Amygdala (tissue), 56 donors: ENCODE data around the gene PCDH15.
A peak's percentile ranks its signal among the peaks of the same experiment; 100 is the strongest.
"Not testable (repeated sequence)": the region's sequence is repeated elsewhere in the genome, so short reads cannot be mapped to it uniquely, and the experiment has no call there.

ENCODE experiments used
- DNase-seq, 56 donors: peaks; one replicate each; lab custom pipeline; 2025; lab: John Stamatoyannopoulos, UW

PCDH15 gene

DNA sequence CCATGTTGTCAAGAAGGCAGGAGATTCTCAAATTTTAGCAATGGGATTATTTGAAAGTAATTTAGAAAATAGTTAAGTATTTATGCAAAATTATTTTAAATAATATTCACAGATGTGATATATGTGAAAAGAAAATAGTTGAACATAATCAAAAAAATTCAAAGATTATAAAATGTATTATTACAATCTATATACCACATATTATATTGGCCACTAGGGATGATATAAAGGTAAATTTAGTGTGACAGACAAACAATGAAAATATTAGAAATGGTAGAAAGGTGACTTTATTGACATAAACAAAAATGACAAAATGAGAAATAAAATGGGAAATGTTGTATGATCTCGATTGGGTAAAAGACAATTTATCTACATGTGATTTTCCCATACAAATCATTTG lies 385.5 kb downstream of the PCDH15 start:
- no peak for DNase-seq

DNA sequence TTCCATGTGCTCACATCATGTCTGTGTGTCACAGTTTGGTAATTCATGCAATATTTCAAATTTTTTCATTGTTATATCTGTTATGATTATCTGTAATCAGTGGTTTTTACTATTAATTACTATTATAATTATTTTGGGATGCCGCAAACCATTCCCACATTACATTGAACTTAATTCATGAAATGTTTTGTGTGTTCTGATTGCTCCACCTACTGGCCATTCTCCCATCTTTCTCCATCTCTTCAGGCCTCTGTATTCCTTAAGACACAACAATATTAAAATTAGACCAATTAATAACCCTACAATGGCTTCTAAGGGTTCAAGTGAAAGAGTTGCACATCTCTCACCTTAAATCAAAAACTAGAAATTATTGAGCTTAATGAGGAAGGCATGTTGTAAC lies 398.5 kb downstream of the PCDH15 start:
- DNase-seq = peak in 2 of 56 donors; percentile 2 to 13

DNA sequence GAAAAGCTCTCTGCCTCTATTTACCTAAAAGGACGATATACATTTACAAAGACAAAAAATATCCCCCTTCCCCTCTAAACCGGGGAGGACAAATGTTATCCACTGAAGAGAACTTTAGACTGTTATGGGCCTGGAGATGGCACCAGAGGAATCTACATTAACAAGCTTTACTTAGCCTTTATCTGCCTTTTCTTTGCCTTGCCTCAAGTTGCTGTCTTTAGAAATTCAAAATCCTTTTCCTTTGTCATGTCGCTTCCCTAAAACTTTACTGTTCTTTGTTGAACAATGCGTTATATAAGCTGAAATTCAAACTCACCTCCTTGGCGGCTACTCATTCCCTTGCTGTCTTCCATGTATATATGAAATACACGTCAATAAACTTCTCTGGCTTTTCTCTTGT lies 405.0 kb downstream of the PCDH15 start:
- no peak for DNase-seq

DNA sequence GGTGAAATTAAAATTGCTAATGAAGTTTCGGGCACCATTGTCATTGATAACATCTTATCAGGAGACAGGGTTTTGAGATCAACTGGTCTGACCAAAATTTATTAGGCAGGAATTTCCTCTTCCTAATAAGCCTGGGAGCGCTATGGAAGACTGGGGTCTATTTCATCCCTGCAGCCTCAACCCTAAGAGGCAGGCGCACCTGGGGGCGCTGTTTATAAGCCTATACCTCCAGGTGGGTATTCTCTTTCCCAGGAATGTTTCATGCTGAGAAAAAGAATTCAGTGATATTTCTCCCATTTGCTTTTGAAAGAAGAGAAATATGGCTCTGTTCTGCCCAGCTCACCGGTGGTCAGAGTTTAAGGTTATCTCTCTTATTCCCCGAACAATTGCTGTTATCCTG lies 406.4 kb downstream of the PCDH15 start:
- not testable (repeated sequence) for DNase-seq

DNA sequence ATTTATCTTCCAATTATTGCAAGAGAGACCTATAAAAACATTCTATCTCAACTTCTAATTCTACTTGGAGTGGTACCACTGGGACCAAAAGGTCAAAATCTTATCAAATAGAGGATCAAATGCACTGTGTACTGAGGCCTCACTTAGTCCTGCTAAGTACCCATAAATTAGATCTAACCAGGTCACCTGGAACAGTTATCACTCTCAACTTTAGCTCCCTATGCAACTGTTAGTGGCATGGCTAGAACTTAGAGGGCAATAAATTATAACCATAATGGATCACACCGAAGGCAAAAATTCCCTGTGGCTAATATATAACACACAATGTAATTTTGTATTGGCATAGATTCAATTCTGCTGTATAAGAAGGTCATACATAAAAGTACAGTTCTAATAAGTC lies 428.9 kb downstream of the PCDH15 start:
- no peak for DNase-seq

DNA sequence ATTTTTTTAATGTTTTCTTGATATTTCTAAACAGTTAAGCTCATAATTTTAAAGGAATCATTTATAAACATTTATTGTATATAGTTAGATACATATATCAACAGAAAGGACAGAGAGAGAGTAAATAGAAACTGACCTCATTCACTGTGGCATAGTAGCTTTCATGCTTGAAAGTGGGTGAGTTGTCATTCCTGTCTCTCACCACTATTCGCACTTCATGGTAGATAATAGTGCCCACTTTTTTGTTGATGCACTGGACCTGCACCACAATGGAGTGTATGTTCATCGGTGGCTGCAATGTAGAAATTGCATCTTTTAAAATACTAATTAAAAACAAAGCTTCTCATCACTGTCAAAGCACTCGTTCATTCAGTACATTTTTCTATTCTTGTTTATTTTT lies 432.0 kb downstream of the PCDH15 start:
- DNase-seq = no peak

DNA sequence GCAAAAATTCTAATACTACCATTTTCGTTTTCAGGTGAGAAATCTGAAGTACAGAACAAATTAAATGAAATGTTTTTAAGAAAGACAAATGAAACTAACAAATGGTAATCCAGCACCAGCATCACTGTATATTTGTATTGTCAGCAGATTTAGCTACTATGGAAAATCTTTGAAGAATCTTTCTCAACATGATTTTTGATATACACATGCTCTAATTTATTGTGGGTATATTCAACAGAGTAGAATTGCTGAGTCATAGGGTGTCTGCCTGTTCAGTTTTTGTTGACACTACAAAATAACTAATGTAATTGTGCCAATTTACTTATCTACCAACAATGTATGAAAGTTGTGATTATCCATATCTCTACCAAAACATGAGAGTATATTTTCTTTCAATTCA lies 437.6 kb downstream of the PCDH15 start:
- DNase-seq = no peak

DNA sequence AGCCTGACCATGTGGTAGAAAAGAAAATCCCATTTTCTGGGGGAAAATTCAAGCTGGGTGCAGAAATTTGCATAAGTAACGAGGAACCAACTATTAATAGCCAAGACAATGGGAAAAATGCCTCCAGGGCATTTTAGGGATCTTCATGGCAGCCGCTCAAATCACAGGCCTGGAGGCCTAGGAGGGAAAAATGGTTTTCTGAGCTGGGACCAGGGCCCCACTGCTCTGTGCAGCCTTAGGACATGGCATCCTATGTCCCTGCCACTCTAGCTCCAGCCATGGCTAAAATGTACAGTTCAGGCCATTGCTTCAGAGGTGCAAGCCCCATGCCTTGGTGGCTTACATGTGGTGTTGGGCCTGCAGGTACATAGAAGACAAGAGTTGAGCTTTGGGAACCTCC lies 459.0 kb downstream of the PCDH15 start:
- DNase-seq = no peak

DNA sequence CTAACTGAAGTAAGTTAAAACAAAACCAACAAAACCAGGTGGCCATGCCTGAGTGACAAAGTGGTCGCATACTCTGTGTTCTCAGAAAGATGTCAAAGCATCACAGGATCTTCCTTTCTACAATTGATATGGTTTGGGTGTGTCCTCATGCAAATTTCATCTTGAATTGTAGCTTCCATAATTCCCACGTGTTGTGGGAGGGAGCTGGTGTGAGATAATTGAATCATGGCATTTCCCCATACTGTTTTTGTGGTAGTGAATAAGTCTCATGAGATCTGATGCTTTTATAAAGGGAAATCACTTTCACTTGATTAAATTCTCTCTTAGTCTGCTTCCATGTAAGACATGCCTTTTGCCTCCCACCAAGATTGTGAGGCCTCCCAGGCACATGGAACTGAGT lies 465.7 kb downstream of the PCDH15 start:
- no peak for DNase-seq

DNA sequence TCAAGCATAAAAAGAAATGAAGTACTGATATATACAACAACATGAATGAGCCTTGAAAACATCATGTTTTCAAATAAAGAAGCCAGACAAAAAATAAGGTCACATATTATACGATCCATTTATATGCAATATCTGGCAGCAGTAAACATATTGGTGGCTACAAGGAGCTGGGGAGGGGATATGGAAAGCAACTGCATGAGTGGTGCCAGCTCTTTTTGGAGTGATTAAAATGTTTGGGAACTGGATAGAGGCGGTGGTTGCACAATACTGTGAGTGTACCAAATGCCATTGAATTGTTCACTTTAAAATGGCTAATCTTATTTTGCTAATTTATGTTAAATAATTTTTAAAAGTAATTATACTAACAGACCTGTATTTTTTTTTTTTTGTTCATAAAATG lies 481.7 kb downstream of the PCDH15 start:
- DNase-seq = no peak

DNA sequence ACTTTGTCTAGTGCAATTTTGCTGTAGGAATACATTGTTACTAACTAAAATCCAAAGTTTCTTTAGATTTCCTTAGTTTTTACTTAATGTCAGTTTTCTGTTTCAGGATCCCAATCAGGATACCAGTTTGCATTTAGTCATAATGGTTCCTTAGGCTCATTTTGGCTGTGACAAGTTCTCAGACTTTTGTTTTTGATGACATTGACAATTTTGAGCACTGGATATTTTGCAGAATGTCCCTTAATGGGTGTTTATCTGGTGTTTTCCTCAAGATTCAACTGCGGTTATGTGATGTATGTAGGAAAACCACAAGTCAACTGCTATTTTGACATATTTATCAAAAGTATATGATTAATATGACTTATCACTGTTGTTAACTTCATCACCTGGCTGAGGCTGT lies 482.6 kb downstream of the PCDH15 start:
- DNase-seq = no peak

DNA sequence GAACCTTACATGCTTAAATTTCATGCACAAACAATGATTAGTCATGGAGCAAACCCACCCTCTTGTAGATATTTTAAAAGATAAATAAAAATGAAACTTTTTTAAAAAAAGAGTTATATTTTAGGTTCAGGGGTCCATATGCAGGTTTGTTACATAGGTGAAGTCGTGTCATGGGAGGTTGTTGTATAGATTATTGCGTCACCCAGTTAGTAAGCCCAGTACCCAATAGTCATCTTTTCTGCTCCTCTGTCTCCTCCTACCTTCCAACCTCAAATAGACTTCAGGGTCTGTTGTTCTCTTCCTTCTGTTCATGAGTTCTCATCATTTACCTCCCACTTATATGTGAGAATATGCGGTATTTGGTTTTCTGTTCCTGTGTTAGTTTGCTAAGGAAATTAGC lies 486.6 kb downstream of the PCDH15 start:
- no peak for DNase-seq

DNA sequence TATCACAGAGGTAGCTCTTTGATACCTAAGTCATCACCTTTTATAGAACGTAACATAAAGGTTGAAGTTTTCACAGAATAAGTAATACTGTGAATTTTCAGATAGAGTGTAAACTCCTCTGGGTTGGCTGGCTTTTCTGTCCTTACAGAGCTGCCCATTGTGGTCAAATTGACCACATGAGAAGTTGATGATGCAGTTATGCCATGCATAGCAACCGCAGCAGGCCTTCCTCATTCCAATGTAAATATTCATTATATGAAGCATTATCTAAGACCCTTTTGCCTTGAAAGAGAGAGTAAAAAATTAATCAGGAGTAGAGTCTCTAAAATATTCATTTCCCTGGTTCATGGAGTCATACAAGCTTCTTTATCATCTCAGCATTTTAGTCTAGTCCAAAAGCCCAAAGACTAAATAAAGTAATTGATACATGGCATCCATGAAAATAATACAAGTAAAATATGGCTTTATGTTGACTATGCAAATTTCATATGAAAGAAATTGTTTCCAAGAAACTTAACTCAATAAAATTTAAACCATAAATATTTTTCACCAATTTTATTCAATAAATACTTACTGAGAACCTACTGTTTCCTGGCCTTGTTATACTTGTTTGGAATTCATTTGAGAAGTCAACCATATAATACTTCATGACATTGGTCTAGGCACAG lies 516.4 kb downstream of the PCDH15 start:
- DNase-seq = no peak

DNA sequence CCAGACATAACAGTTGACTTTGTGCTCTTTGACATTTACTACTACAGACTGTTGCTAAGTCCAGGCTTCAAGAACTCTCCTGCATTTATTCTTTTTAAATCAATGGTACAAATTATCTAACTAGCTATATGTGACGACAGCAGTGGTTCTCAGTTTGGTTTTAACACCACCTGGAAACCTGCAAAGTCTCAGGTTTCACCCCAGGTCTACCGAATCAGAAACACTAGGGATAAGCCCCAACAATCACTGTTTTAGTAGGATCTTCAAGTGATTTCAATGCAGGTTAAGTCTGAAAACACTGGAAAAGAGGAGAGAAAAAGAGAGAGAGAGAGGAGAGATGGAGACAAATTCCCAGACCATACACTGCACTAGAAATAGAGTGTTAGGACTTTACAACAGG lies 519.0 kb downstream of the PCDH15 start:
- no peak for DNase-seq

DNA sequence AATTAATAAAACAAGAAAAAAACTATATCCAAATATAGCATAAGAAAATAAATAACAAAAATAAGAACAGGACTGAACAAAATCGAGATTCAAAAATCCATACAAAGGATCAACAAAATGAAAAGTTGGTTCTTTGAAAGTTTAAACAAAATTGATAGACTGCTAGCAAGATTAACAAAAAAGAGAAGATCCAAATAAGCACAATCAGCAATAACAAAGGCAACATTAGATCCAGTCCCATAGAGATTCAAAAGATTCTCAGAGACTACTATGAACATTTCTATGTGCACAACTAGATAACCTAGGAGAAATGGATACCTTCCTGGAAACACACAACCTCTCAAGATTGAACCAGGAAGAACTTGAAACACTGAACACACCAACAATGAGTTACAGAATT lies 534.6 kb downstream of the PCDH15 start:
- no peak for DNase-seq

DNA sequence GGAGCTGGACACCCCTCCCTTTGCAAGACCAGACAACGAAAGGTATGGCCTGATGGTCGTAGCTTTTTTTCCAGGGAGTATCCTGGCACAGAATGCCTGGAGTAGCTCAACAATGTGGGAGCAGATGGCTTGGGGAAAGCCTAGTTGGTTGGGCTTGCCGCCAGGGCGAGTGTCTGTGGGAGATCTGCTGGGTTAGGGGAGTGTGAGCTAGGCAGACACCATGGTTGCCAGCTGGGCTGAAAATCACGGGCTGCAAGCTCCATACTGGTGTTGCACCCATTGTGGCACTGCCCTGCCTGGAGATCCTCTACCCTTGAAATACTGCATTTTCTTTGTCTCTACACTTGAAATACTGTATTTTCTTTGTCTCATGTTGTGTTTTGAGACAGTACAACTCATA lies 538.3 kb downstream of the PCDH15 start:
- no peak for DNase-seq

DNA sequence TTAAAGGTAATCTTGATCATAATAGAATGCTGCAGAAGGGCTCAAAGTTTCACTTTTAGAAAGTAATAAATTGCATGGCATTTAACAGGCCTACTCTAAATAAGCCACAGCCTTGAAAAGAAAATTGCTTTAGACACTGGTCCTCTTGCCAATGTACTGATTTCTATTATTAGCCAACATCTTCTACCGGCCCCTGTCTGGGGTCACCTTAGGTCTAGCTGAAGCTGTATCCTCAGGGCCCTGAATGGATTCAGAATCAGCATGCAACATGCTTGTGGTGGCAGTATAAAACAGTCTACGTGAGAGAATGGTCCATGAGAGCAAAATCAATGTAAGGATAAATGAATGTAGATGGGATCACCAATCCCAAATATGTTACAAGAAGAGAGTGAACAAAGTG lies 541.9 kb downstream of the PCDH15 start:
- DNase-seq = no peak

DNA sequence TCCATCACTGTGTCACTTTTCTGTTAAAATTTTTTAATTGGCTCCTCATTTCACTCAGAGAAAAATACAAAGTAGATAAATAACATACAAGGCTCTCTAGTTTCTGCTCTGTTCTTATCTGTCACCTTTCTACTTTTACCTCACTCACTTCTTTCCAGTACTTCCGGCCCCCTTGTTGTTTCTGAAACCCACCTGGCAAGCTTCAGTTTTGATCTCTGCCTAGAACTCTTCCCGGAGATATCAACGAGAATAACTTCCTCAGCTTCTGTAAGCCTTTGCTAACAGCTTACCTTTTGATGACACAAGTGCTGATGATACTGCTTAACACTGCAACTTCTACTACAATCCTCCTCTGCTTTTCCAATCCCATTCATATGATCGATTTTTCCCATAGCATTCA lies 566.2 kb downstream of the PCDH15 start:
- no peak for DNase-seq

DNA sequence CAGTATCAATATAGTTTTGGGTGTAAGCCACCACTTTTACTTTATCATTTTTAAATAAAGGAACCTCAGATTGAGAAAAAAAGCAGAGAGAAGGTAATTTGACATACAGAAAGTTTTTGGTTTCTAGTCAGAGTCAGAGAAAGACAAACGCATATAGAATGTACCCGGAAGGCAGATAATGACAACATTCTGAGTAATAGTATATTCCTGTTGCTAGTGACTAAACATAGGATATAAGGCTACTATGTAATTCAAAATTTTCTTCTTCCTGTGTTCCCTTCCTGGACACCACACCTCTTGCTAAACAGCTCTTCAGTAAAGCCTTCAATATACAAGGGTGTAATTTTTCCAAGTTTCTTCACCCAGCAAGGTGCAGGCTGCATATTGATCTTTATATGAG lies 597.6 kb downstream of the PCDH15 start:
- no peak for DNase-seq

DNA sequence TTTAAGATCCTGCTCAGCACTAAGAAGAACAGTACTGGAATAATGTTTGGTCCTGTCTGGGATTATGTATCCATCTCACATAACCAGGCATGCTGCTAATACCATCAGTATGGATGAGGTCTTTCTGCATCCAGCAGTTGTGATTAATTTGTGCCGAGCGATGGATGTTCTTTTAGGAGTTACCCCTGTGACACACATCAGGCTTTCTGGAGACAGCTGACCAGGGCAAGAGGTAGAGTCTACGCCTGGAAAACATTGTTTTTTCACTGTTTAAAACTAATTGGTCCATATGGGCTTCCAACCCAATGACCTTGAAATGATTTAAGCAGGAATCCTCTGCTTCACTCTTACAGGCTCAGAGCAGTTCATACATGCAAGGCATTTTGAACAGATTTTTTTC lies 603.0 kb downstream of the PCDH15 start:
- no peak for DNase-seq

DNA sequence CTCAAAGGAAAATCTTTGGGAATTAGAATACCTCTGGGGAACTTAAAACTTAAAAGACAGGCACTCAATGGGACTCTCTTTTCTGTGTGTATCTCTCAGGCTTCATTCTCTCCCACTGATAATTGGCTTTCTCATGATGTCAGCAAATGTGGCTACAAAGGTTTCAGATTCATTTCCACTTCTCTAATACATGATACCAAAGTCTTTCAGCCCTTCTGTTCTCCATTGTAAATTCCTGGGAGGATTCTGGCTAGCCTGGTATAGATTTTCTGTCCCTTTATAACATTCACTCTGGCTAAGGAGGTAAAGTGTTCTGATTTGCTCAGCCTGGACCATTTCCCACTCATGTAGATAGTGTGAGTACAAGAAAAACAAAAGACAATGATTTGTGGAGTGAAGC lies 606.2 kb downstream of the PCDH15 start:
- no peak for DNase-seq

DNA sequence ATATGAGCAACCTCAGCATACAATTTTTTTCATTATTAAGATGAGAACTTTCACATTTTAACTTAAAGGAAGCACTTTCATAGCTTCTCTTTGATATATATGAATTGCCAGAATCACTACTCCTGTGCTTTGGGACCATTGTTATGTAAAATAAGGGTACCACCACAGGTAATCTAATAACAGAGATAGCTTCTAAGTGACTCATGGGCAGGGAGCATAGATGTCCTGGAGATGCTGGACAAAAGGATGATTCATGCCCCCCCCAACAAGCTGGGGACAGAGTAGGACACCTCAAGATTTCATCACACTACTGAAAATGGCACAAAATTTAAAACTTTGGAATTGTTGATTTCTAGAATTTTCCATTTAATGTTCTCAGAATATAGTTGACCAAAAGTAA lies 641.1 kb downstream of the PCDH15 start:
- DNase-seq = no peak

DNA sequence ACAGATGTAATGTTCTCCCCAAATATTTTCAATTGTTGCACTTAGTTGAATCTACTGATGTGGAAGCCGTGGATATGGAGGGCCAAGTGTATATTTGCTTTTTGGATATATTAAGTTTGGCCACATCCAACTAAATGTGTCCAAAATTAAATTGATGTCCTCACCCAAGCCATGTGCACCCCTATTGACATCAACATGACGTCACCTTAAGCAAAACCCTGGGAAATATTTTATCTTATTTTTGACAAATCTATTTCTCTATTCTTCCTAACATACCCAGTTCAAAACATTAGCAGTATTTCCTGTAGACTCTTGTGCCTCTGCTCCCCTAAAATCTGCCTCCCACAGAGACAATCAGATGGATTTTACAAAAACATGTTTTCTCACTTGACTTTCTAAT lies 652.5 kb downstream of the PCDH15 start:
- DNase-seq = no peak
